Prostate gland (tissue), 2 donors: ENCODE measurements around the gene MDFIC2.

Source experiments
- CTCF ChIP-seq, 4 experiments: fragments of 200-600 bp in 2 of 4; fragments of 450-650 bp in 2 of 4; sonication (generic) in 2 of 4; IDR thresholded peaks; 1 replicate in 3 of 4; 2 replicates in 1 of 4; pipeline ENCODE4 v1.5.1; 2016 to 2019; ENCODE audit warnings: antibody characterized with exemption in 4 of 4, mild to moderate bottlenecking in 2 of 4, moderate library complexity in 2 of 4
- POLR2A ChIP-seq: fragments of 450-650 bp; IDR thresholded peaks from one replicate; pipeline ENCODE4 v1.6.1; 2016; ENCODE audit warnings: antibody characterized with exemption, mild to moderate bottlenecking
- POLR2AphosphoS5 ChIP-seq: sonication (generic); formaldehyde crosslinking; IDR thresholded peaks from one replicate; pipeline ENCODE4 v1.6.1; 2017; ENCODE audit warnings: antibody characterized with exemption

GRCh38 chr3:70247955-70248354 is 64.5 kb downstream of the MDFIC2 start:
- no peak for TF ChIP-seq CTCF (IDR thresholded peaks at IDR 0.05)
- no peak for TF ChIP-seq POLR2AphosphoS5
- TF ChIP-seq POLR2A, result no peak
